PFSK-1 (cell line): ENCODE results near the gene GJD4.

Experiments used
- FOXP2 ChIP-seq: optimal IDR thresholded peaks from 2 replicates; pipeline ENCODE3; 2011; ENCODE audit warnings: borderline replicate concordance, control low read depth, inconsistent platforms; ENCODE audit not compliant: insufficient read depth; ENCODE audit errors: extremely low read length, extremely low read depth
- POLR2AphosphoS5 ChIP-seq: IDR thresholded peaks from 2 replicates; pipeline ENCODE4 v1.6.1; 2012; ENCODE audit warnings: low read depth, mild to moderate bottlenecking, control low read depth, low read length, moderate library complexity
- SIN3A ChIP-seq: IDR thresholded peaks from 2 replicates; pipeline ENCODE4 v1.6.1; 2012; ENCODE audit warnings: mild to moderate bottlenecking, low read length, moderate library complexity, borderline replicate concordance; ENCODE audit not compliant: insufficient read depth
- TAF1 ChIP-seq: IDR thresholded peaks from 2 replicates; pipeline ENCODE4 v1.6.1; 2012; ENCODE audit warnings: low read length, control low read depth, borderline replicate concordance; ENCODE audit not compliant: insufficient read depth
- TF ChIP-seq, protein P1 (sequence below), 2 experiments: IDR thresholded peaks; 2 replicates each; pipeline versions ENCODE4 v1.6.1 to v1.8.0; 2011 to 2012; ENCODE audit warnings: low read depth in 2 of 2, low read length in 2 of 2, control low read depth in 1 of 2, inconsistent platforms in 1 of 2, mild to moderate bottlenecking in 1 of 2, moderate library complexity in 1 of 2; ENCODE audit not compliant: insufficient read depth in 1 of 2

- TF ChIP-seq TAF1 = no peak
- TF ChIP-seq, protein P1, sequence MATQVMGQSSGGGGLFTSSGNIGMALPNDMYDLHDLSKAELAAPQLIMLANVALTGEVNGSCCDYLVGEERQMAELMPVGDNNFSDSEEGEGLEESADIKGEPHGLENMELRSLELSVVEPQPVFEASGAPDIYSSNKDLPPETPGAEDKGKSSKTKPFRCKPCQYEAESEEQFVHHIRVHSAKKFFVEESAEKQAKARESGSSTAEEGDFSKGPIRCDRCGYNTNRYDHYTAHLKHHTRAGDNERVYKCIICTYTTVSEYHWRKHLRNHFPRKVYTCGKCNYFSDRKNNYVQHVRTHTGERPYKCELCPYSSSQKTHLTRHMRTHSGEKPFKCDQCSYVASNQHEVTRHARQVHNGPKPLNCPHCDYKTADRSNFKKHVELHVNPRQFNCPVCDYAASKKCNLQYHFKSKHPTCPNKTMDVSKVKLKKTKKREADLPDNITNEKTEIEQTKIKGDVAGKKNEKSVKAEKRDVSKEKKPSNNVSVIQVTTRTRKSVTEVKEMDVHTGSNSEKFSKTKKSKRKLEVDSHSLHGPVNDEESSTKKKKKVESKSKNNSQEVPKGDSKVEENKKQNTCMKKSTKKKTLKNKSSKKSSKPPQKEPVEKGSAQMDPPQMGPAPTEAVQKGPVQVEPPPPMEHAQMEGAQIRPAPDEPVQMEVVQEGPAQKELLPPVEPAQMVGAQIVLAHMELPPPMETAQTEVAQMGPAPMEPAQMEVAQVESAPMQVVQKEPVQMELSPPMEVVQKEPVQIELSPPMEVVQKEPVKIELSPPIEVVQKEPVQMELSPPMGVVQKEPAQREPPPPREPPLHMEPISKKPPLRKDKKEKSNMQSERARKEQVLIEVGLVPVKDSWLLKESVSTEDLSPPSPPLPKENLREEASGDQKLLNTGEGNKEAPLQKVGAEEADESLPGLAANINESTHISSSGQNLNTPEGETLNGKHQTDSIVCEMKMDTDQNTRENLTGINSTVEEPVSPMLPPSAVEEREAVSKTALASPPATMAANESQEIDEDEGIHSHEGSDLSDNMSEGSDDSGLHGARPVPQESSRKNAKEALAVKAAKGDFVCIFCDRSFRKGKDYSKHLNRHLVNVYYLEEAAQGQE (IDR thresholded peaks at IDR 0.05; ENCODE audit: insufficient read depth in 1 of 2, low read depth in 2 of 2, low read length in 2 of 2) = no peak
- no peak for TF ChIP-seq POLR2AphosphoS5
- no peak for TF ChIP-seq FOXP2
- TF ChIP-seq SIN3A = no peak
Observed at GRCh38 chr10:35612385-35613106, 7.4 kb downstream of the GJD4 start.
